ENCODE measurements around the gene GPRC5B.

- TF ChIP-seq CTCF (IDR thresholded peaks at IDR 0.05) (no peak), POLR2A (IDR thresholded peaks at IDR 0.05) (no peak)
Measured at GRCh38 chr16:19919142-19919541, 34.5 kb upstream of the GPRC5B start.
